CD14-positive monocyte (primary cell): ENCODE data around the gene PLAC1. TPM values are rescaled to one million over a fixed set of nuclear protein-coding genes. Genes with fewer than 3 reads are reported as not detected.

Experiments
- DNase-seq, 3 donors: peaks; one replicate each; pipeline ENCODE4 v3.0.0-alpha.2; 2011 to 2022
- H2AFZ ChIP-seq: 2 replicates; pipeline ENCODE4 v1.6.0; 2012; ENCODE audit warnings: mild to moderate bottlenecking, low read depth, low read length, inconsistent platforms; ENCODE audit not compliant: insufficient read depth, poor library complexity, severe bottlenecking
- H3K27ac ChIP-seq, 2 donors: 1 replicate in 1 of 2; 2 replicates in 1 of 2; pipeline ENCODE4 v1.5.1; 2012 to 2013; ENCODE audit warnings: low read length in 2 of 2, control low read depth in 1 of 2, inconsistent platforms in 1 of 2, low read depth in 1 of 2, mild to moderate bottlenecking in 1 of 2
- H3K27me3 ChIP-seq, 2 donors: one replicate each; pipeline versions ENCODE4 v1.6.0 to v1.6.1; 2011 to 2013; ENCODE audit warnings: low read length in 2 of 2; ENCODE audit not compliant: control insufficient read depth in 2 of 2, insufficient read depth in 2 of 2
- H3K36me3 ChIP-seq, 2 donors: replicated peaks in 1 of 2; 1 replicate in 1 of 2; 2 replicates in 1 of 2; pipeline versions ENCODE4 v1.5.1 to v1.6.1; 2012 to 2013; ENCODE audit warnings: low read length in 2 of 2, control low read depth in 1 of 2, inconsistent platforms in 1 of 2, mild to moderate bottlenecking in 1 of 2; ENCODE audit not compliant: insufficient read depth in 2 of 2, control insufficient read depth in 1 of 2
- H3K4me1 ChIP-seq, 2 donors: 1 replicate in 1 of 2; 2 replicates in 1 of 2; pipeline versions ENCODE4 v1.5.1 to v1.6.1; 2012 to 2013; ENCODE audit warnings: low read length in 2 of 2, control low read depth in 1 of 2, inconsistent platforms in 1 of 2, mild to moderate bottlenecking in 1 of 2, moderate library complexity in 1 of 2; ENCODE audit not compliant: insufficient read depth in 2 of 2, control insufficient read depth in 1 of 2
- H3K4me2 ChIP-seq: replicated peaks from 2 replicates; pipeline ENCODE3; 2012; ENCODE audit warnings: low read length, moderate library complexity, mild to moderate bottlenecking; ENCODE audit not compliant: poor library complexity, severe bottlenecking; ENCODE audit errors: extremely low read depth
- H3K4me3 ChIP-seq, 3 experiments: fragments of 200-600 bp in 1 of 3; sonication (generic) in 1 of 3; replicated peaks in 1 of 3; 1 replicate in 2 of 3; 2 replicates in 1 of 3; pipeline ENCODE4 v1.5.1; 2011 to 2013; ENCODE audit warnings: low read length in 3 of 3, mild to moderate bottlenecking in 3 of 3, control low read depth in 2 of 3, low read depth in 2 of 3, inconsistent platforms in 1 of 3, moderate library complexity in 1 of 3
- H3K79me2 ChIP-seq: 2 replicates; pipeline ENCODE4 v1.6.0; 2012; ENCODE audit warnings: mild to moderate bottlenecking, control low read depth, inconsistent platforms, low read length, moderate library complexity; ENCODE audit not compliant: insufficient read depth
- H3K9ac ChIP-seq: 2 replicates; pipeline ENCODE4 v1.6.0; 2017; ENCODE audit warnings: low read length, mild to moderate bottlenecking; ENCODE audit not compliant: insufficient read depth, poor library complexity, severe bottlenecking
- H3K9me3 ChIP-seq, 2 donors: replicated peaks in 1 of 2; 1 replicate in 1 of 2; 2 replicates in 1 of 2; pipeline versions ENCODE4 v1.5.1 to v1.6.1; 2012 to 2013; ENCODE audit warnings: low read length in 2 of 2, control low read depth in 1 of 2; ENCODE audit not compliant: control insufficient read depth in 1 of 2, insufficient read depth in 1 of 2
- H4K20me1 ChIP-seq: 2 replicates; pipeline ENCODE4 v1.6.0; 2012; ENCODE audit warnings: mild to moderate bottlenecking, low read length, control low read depth, moderate library complexity; ENCODE audit not compliant: insufficient read depth
- H3K27ac Mint-ChIP-seq, 7 donors: one replicate each; pipeline ENCODE4 v1.8.0; 2020; ENCODE audit warnings: mild to moderate bottlenecking in 7 of 7, mixed read lengths in 7 of 7, moderate library complexity in 6 of 7, inconsistent platforms in 2 of 7
- H3K27me3 Mint-ChIP-seq, 3 donors: one replicate each; pipeline ENCODE4 v1.8.0; 2021 to 2022; ENCODE audit warnings: low read depth in 3 of 3, mild to moderate bottlenecking in 3 of 3, mixed read lengths in 3 of 3, moderate library complexity in 3 of 3, inconsistent platforms in 1 of 3
- H3K36me3 Mint-ChIP-seq, 2 donors: one replicate each; pipeline ENCODE4 v1.8.0; 2020; ENCODE audit warnings: mixed read lengths in 2 of 2, inconsistent platforms in 1 of 2, mild to moderate bottlenecking in 1 of 2
- H3K4me1 Mint-ChIP-seq: one replicate; pipeline ENCODE4 v1.8.0; 2020; ENCODE audit warnings: mild to moderate bottlenecking, mixed read lengths
- H3K4me3 Mint-ChIP-seq, 2 donors: one replicate each; pipeline ENCODE4 v1.8.0; 2020; ENCODE audit warnings: mild to moderate bottlenecking in 2 of 2, mixed read lengths in 2 of 2, moderate library complexity in 1 of 2
- H3K9me3 Mint-ChIP-seq, 7 donors: one replicate each; pipeline ENCODE4 v1.8.0; 2020 to 2022; ENCODE audit warnings: mixed read lengths in 7 of 7, mild to moderate bottlenecking in 6 of 7, moderate library complexity in 6 of 7, inconsistent platforms in 2 of 7
- CTCF ChIP-seq: fragments of 200-600 bp; IDR thresholded peaks from one replicate; pipeline ENCODE4 v1.8.0; 2022; ENCODE audit warnings: antibody characterized with exemption, mild to moderate bottlenecking
- WGBS: methylation state at CpG from one replicate; pipeline ENCODE4 v1.1.5; 2013; ENCODE audit warnings: missing lambda C conversion rate; ENCODE audit not compliant: insufficient coverage; 5-methylcytosine and 5-hydroxymethylcytosine counted together
- intact Hi-C, 2 donors: fragments of 100-400 bp; cut with micrococcal nuclease; formaldehyde crosslinking; loops; one replicate each; pipeline versions ENCODE4 v1.15.0 to v1.15.1; 2023
- polyA plus RNA-seq, 3 donors: library from polyadenylated mRNA; depleted of rRNA in 1 of 3; unstranded in 2 of 3; stranded (reverse) in 1 of 3; fragments of 300-500 nt in 2 of 3; fragments of >200 nt in 1 of 3; fragmentation: Illumina TruSeq in 2 of 3; gene quantifications; 1 replicate in 2 of 3; 2 replicates in 1 of 3; pipeline ENCODE4 v1.2.3, GENCODE V29; 2012 to 2021

Gene PLAC1
- polyA plus RNA-seq, 3 donors = not detected

- Histone ChIP-seq H3K79me2 (no peaks in the 10 kb centered on the region), H3K27ac (no peak overlapping the region), H3K4me2 (no peak overlapping the region), H4K20me1 (no peaks in the 10 kb centered on the region), H3K27me3 (peaks cover 3 to 30% of the 10 kb centered on the region in 2 donors), H3K9me3 (peaks cover 0 to 4% of the 10 kb centered on the region in 2 donors), H2AFZ (no peak overlapping the region), H3K4me1 (peaks cover 4 to 11% of the 10 kb centered on the region in 2 donors), H3K4me3 (no peak overlapping the region), H3K36me3 (no peaks in the 10 kb centered on the region), H3K9ac (no peak overlapping the region)
- Mint-ChIP-seq H3K27me3 (peaks cover 4 to 29% (median 26%) of the 10 kb centered on the region in 3 donors), H3K9me3 (peaks cover 0 to 12% (median 0%) of the 10 kb centered on the region in 7 donors), H3K27ac (no peak overlapping the region), H3K4me1 (peaks cover 21% of the 10 kb centered on the region), H3K4me3 (no peak overlapping the region), H3K36me3 (peaks cover 4% of the 10 kb centered on the region in 2 donors)
- TF ChIP-seq CTCF = no peak
- intact Hi-C loops = no loop called here
- WGBS = no CpG with 5 or more reads among the region's 3 CpGs
- no peak for DNase-seq
These were observed 116.4 kb downstream of the PLAC1 start for GRCh38 chrX:134541906-134542305.

DNA sequence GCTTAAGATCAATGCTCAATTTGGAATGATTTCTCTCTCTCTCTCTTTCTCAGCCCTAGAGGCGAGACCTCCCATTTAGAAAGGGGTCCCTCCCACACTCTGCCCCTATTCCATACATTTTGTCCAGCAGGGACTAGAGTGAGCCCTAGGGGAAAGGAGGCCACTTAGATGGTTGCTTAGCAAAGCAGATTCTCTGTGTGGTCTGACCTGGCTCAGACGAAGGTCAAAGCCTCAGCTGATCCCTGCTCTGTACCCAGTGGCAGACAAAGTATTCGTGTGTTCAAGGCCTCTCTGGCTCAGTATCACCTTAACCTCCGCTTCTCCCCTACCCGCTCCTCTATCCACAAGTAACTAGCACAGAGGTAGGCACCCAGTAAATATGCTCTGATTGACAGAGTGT, 120.0 kb downstream of the PLAC1 start:
- peaks cover 0 to 2% (median 0%) of the 10 kb centered on the region in 7 donors for H3K9me3 Mint-ChIP-seq
- peaks cover 0 to 14% (median 6%) of the 10 kb centered on the region in 3 donors for H3K27me3 Mint-ChIP-seq
- intact Hi-C loops = no loop called here
- DNase-seq = no peak
- peaks cover 0 to 3% of the 10 kb centered on the region in 2 donors for H3K4me1 ChIP-seq
- no peak overlapping the region for H3K4me2 ChIP-seq
- no peak overlapping the region for H3K27ac Mint-ChIP-seq
- H3K4me3 ChIP-seq = no peak overlapping the region
- H3K4me3 Mint-ChIP-seq = no peak overlapping the region
- peaks cover 12% of the 10 kb centered on the region for H3K4me1 Mint-ChIP-seq
- no peak for TF ChIP-seq CTCF
- no peaks in the 10 kb centered on the region for H4K20me1 ChIP-seq
- no CpG with 5 or more reads among the region's 5 CpGs for WGBS
- no peaks in the 10 kb centered on the region for H3K36me3 Mint-ChIP-seq
- H3K79me2 ChIP-seq = no peaks in the 10 kb centered on the region
- no peak overlapping the region for H2AFZ ChIP-seq
- H3K27ac ChIP-seq = no peak overlapping the region
- no peak overlapping the region for H3K9ac ChIP-seq
- H3K27me3 ChIP-seq = peaks cover 0 to under 1% of the 10 kb centered on the region in 2 donors
- no peaks in the 10 kb centered on the region for H3K9me3 ChIP-seq
- no peaks in the 10 kb centered on the region for H3K36me3 ChIP-seq
